Raji (cell line): Measurements from ENCODE around the gene IGSF21.

Experiments
- POLR2A ChIP-seq: IDR thresholded peaks from 2 replicates; pipeline ENCODE4 v1.6.1; 2011; ENCODE audit warnings: low read depth, low read length, control low read depth; ENCODE audit not compliant: insufficient read depth

Gene IGSF21

GRCh38 chr1:18409609-18410237, 302.1 kb downstream of the IGSF21 start:
- no peak for TF ChIP-seq POLR2A

GRCh38 chr1:18410407-18410806, 302.8 kb downstream of the IGSF21 start:
- TF ChIP-seq POLR2A = no peak

GRCh38 chr1:18411321-18411720, 303.7 kb downstream of the IGSF21 start:
- no peak for TF ChIP-seq POLR2A

- TF ChIP-seq POLR2A = no peak
These were observed 304.4 kb downstream of the IGSF21 start for GRCh38 chr1:18411820-18412641.

- no peak for TF ChIP-seq POLR2A
These were observed 305.3 kb downstream of the IGSF21 start for GRCh38 chr1:18412882-18413353.

- no peak for TF ChIP-seq POLR2A
These were observed 306.1 kb downstream of the IGSF21 start for GRCh38 chr1:18413541-18414305.

GRCh38 chr1:18414321-18414720, 306.7 kb downstream of the IGSF21 start:
- no peak for TF ChIP-seq POLR2A

- no peak for TF ChIP-seq POLR2A
These were observed 307.4 kb downstream of the IGSF21 start for GRCh38 chr1:18414872-18415447.

- TF ChIP-seq POLR2A = no peak
These were observed 307.9 kb downstream of the IGSF21 start for GRCh38 chr1:18415448-18416027.

- TF ChIP-seq POLR2A = no peak
These were observed 310.0 kb downstream of the IGSF21 start for GRCh38 chr1:18417316-18418269.

- TF ChIP-seq POLR2A = no peak
These were observed 311.7 kb downstream of the IGSF21 start for GRCh38 chr1:18419113-18419844.

GRCh38 chr1:18419845-18420184, 312.2 kb downstream of the IGSF21 start:
- no peak for TF ChIP-seq POLR2A

- TF ChIP-seq POLR2A = no peak
These were observed 314.6 kb downstream of the IGSF21 start for GRCh38 chr1:18422076-18422777.

- TF ChIP-seq POLR2A = no peak
These were observed 315.4 kb downstream of the IGSF21 start for GRCh38 chr1:18422954-18423353.
